ENCODE results near the gene VPS18.

Gene VPS18

GRCh38 chr15:40938536-40938870, 44.3 kb downstream of the VPS18 start:
- DNase-seq: no peak

- DNase-seq: no peak
Measured at GRCh38 chr15:40940296-40940801, 46.1 kb downstream of the VPS18 start.

- DNase-seq: no peak
Measured at GRCh38 chr15:40941068-40941527, 46.8 kb downstream of the VPS18 start.

GRCh38 chr15:40941528-40942336, 47.5 kb downstream of the VPS18 start:
- DNase-seq: peak; percentile 60

- no peak for DNase-seq
Measured at GRCh38 chr15:40942337-40942854, 48.1 kb downstream of the VPS18 start.

GRCh38 chr15:40942878-40943277, 48.6 kb downstream of the VPS18 start:
- DNase-seq: no peak

- no peak for DNase-seq
Measured at GRCh38 chr15:40943764-40944365, 49.6 kb downstream of the VPS18 start.

- no peak for DNase-seq
Measured at GRCh38 chr15:40944510-40945296, 50.5 kb downstream of the VPS18 start.

GRCh38 chr15:40948706-40949473, 54.6 kb downstream of the VPS18 start:
- no peak for DNase-seq

GRCh38 chr15:40949756-40950207, 55.5 kb downstream of the VPS18 start:
- DNase-seq: no peak

GRCh38 chr15:40951764-40952163, 57.5 kb downstream of the VPS18 start:
- no peak for DNase-seq

GRCh38 chr15:40952301-40952900, 58.2 kb downstream of the VPS18 start:
- DNase-seq: no peak

- DNase-seq: peak; percentile 91
Measured at GRCh38 chr15:40952901-40953712, 58.9 kb downstream of the VPS18 start, which contains the start of gene CHAC1. Gene CHAC1, plus strand, starts transcription at chr15:40953471. Its CDS starts 113 bp downstream, at chr15:40953584.
